PC-3 (cell line): Measurements from ENCODE around the gene LSM2. TPM values are rescaled to one million over a fixed set of nuclear protein-coding genes. Genes with fewer than 3 reads are reported as not detected.

Experiments used
- ATAC-seq: fragments of 200-7000 bp; cut with Tn5 transposase; 2 replicates; pipeline ENCODE4 v1.9.1; 2020; ENCODE audit warnings: mild to moderate bottlenecking, moderate library complexity
- BruUV-seq: library from RNA; stranded (reverse); fragments of 400-500 nt; replicated peaks from 2 replicates; lab custom pipeline; 2021; lab: Mats Ljungman, UMichigan
- CTCF ChIA-PET: fragments of 300-600 bp; sonication (Branson Sonifier 250); formaldehyde crosslinking; loops from one replicate; lab custom pipeline; 2022; ENCODE audit warnings: antibody characterized with exemption; lab: Charles Lee
- POLR2A ChIA-PET: fragments of 300-600 bp; sonication (Branson Sonifier 250); formaldehyde crosslinking; loops from one replicate; lab custom pipeline; 2022; ENCODE audit warnings: antibody characterized with exemption; ENCODE audit not compliant: unreplicated experiment; lab: Charles Lee
- DNase-seq: peaks from one replicate; pipeline ENCODE4 v3.0.0-alpha.2; 2015
- H2AFZ ChIP-seq: fragments of 300-600 bp; sonication (generic); 2 replicates; pipeline ENCODE4 v1.6.0; 2016; ENCODE audit warnings: antibody characterized with exemption, low read length
- H3F3A ChIP-seq: fragments of 300-600 bp; sonication (generic); one replicate; pipeline ENCODE4 v1.6.0; 2017; ENCODE audit warnings: antibody characterized with exemption, low read length, control low read depth, mild to moderate bottlenecking; ENCODE audit not compliant: unreplicated experiment
- H3K27ac ChIP-seq: fragments of 300-600 bp; sonication (generic); 2 replicates; pipeline ENCODE4 v1.5.1; 2016; ENCODE audit warnings: mild to moderate bottlenecking, low read length
- H3K27me3 ChIP-seq: fragments of 300-600 bp; sonication (generic); 2 replicates; pipeline ENCODE4 v1.6.1; 2016; ENCODE audit warnings: low read length, mixed read lengths
- H3K36me3 ChIP-seq: fragments of 300-600 bp; sonication (generic); 2 replicates; pipeline ENCODE4 v1.6.1; 2016; ENCODE audit warnings: low read depth, mixed run types, low read length, mixed read lengths
- H3K4me1 ChIP-seq: fragments of 300-600 bp; sonication (generic); 2 replicates; pipeline ENCODE4 v1.5.1; 2016; ENCODE audit warnings: low read length; ENCODE audit not compliant: insufficient read depth
- H3K4me2 ChIP-seq: fragments of 300-600 bp; sonication (generic); 2 replicates; pipeline ENCODE4 v1.6.0; 2016; ENCODE audit warnings: low read length
- H3K4me3 ChIP-seq: fragments of 300-600 bp; sonication (generic); 2 replicates; pipeline ENCODE4 v1.5.1; 2016; ENCODE audit warnings: mild to moderate bottlenecking, low read length, mixed read lengths
- H3K79me2 ChIP-seq: fragments of 300-600 bp; sonication (generic); 2 replicates; pipeline ENCODE4 v1.6.1; 2017; ENCODE audit warnings: low read length, mixed read lengths
- H3K9ac ChIP-seq: fragments of 300-600 bp; sonication (generic); 2 replicates; pipeline ENCODE4 v1.6.0; 2016; ENCODE audit warnings: mild to moderate bottlenecking, low read length
- H3K9me2 ChIP-seq: fragments of 300-600 bp; sonication (generic); replicated peaks from 2 replicates; pipeline ENCODE4 v1.6.1; 2016; ENCODE audit warnings: mixed run types, low read length, mixed read lengths
- H3K9me3 ChIP-seq: fragments of 300-600 bp; sonication (generic); 2 replicates; pipeline ENCODE4 v1.6.1; 2016; ENCODE audit warnings: low read length, mixed read lengths
- H4K20me1 ChIP-seq: fragments of 300-600 bp; sonication (generic); 2 replicates; pipeline ENCODE4 v1.6.1; 2016; ENCODE audit warnings: low read length, mixed read lengths
- CTCF ChIP-seq: fragments of 300-600 bp; sonication (generic); conservative IDR thresholded peaks from 2 replicates; pipeline ENCODE4 v1.5.1; 2017; ENCODE audit warnings: antibody characterized with exemption, low read depth, mild to moderate bottlenecking, low read length
- EZH2 ChIP-seq: fragments of 300-600 bp; sonication (generic); IDR thresholded peaks from one replicate; pipeline ENCODE4 v1.6.1; 2017; ENCODE audit warnings: antibody characterized with exemption, mild to moderate bottlenecking, low read length; ENCODE audit not compliant: unreplicated experiment
- EZH2phosphoT487 ChIP-seq: fragments of 300-600 bp; sonication (generic); IDR thresholded peaks from 2 replicates; pipeline ENCODE4 v1.6.1; 2018; ENCODE audit warnings: mild to moderate bottlenecking, antibody characterized with exemption, low read length, borderline replicate concordance
- intact Hi-C: fragments of 100-400 bp; cut with micrococcal nuclease; formaldehyde crosslinking; loops from 2 replicates; pipeline ENCODE4 v1.9.0; 2023
- total RNA-seq: library from RNA; depleted of rRNA; stranded (reverse); fragments of >200 nt; gene quantifications from 2 replicates; pipeline ENCODE4 v1.2.3, GENCODE V29; 2014

Gene LSM2
- total RNA-seq, 1 experiment from 2014 or later = 143 TPM

GRCh38 chr6:31829633-31830283 lies 23.0 kb upstream of the LSM2 start:
- Histone ChIP-seq H3F3A (peaks cover 6% of the 10 kb centered on the region), H3K79me2 (peaks cover 60% of the 10 kb centered on the region), H3K4me1 (peaks cover 29% of the 10 kb centered on the region), H3K4me2 (peak overlapping the region; percentile 90), H3K27me3 (no peaks in the 10 kb centered on the region), H4K20me1 (peaks cover 21% of the 10 kb centered on the region), H3K27ac (no peak overlapping the region), H3K9me3 (no peaks in the 10 kb centered on the region), H3K9me2 (no peaks in the 10 kb centered on the region), H3K4me3 (peak overlapping the region; percentile 98), H2AFZ (no peak overlapping the region), H3K36me3 (no peaks in the 10 kb centered on the region), H3K9ac (peak overlapping the region; percentile 62)
- CTCF ChIA-PET = interaction anchor here (0.6 to 1.9 kb wide), 8 partner anchors 15 to 139 kb away, joined by 3 to 8 read pairs (median 4); partner anchors contain the start of genes HSPA1A and HSPA1L
- TF ChIP-seq CTCF (peak; percentile 59), EZH2 (no peak)
- DNase-seq (peak; percentile 65), ATAC-seq (no peak)
- POLR2A ChIA-PET = interaction anchor here (0.5 to 1.0 kb wide), 3 partner anchors 15 to 284 kb away, joined by 3 to 8 read pairs (median 3); partner anchors contain the start of genes HSPA1A, HSPA1L and LSM2
- intact Hi-C loops = loop anchor here (1.0 to 10.0 kb wide), 5 partner anchors 35 to 145 kb away; partner anchors contain the start of genes CLIC1, LY6G5C and VARS1
- no TSS peak for BruUV-seq

DNA sequence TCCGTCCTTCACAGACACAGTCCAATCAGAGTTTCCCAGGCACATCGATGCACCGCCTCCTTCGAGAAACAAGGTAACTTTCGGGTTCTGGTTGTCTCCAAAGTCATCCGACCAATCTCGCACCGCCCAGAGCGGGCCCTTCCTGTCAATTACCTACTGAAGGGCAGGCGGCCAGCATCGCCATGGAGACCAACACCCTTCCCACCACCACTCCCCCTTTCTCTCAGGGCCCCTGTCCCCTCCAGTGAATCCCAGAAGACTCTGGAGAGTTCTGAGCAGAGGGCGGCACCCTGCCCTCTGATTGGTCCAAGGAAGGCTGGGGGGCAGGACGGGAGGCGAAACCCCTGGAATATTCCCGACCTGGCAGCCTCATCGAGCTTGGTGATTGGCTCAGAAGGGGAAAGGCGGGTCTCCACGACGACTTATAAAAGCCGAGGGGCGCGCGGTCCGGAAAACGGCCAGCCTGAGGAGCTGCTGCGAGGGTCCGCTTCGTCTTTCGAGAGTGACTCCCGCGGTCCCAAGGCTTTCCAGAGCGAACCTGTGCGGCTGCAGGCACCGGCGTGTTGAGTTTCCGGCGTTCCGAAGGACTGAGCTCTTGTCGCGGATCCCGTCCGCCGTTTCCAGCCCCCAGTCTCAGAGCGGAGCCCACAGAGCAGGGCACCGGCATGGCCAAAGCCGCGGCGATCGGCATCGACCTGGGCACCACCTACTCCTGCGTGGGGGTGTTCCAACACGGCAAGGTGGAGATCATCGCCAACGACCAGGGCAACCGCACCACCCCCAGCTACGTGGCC lies 20.7 kb upstream of the LSM2 start, which contains the start of gene HSPA1B:
Gene HSPA1B (plus strand): TSS at position 453 of the 794 bp plus-strand sequence. CDS start 213 bp downstream, at position 666.
- H4K20me1 ChIP-seq = peaks cover 21% of the 10 kb centered on the region
- intact Hi-C loops = no loop called here
- ChIA-PET POLR2A (interaction anchor here (0.5 to 2.5 kb wide), 26 partner anchors 8 to 1767 kb away, joined by 3 to 54 read pairs (median 4); partner anchors contain the start of genes CLIC1, DDX39B, GPANK1 and HSPA1A), CTCF (interaction anchor here (0.6 to 1.1 kb wide), 4 partner anchors 13 to 52 kb away, joined by 3 to 7 read pairs (median 4); partner anchors contain the start of genes LSM2 and VARS1)
- H3F3A ChIP-seq = peaks cover 6% of the 10 kb centered on the region
- H3K4me1 ChIP-seq = peaks cover 43% of the 10 kb centered on the region
- H2AFZ ChIP-seq = peak within 1 kb of the TSS; percentile 57
- DNase-seq (peak; percentile 99), ATAC-seq (peak; percentile 82)
- TF ChIP-seq CTCF (no peak), EZH2 (no peak), EZH2phosphoT487 (no peak)
- H3K4me3 ChIP-seq = peak within 1 kb of the TSS; percentile 95
- no peaks in the 10 kb centered on the region for H3K9me3 ChIP-seq
- no TSS peak for BruUV-seq
- no peaks in the 10 kb centered on the region for H3K36me3 ChIP-seq
- H3K79me2 ChIP-seq = peaks cover 67% of the 10 kb centered on the region
- peak within 1 kb of the TSS; percentile 73 for H3K9ac ChIP-seq
- H3K4me2 ChIP-seq = peak within 1 kb of the TSS; percentile 89
- H3K9me2 ChIP-seq = no peaks in the 10 kb centered on the region
- H3K27me3 ChIP-seq = no peaks in the 10 kb centered on the region
- H3K27ac ChIP-seq = peak within 1 kb of the TSS; percentile 82
